Amniotic stem cell (primary cell): Measurements from ENCODE around the gene MEIS1.

ENCODE experiments used
- DNase-seq: peaks from one replicate; lab custom pipeline; 2025; lab: John Stamatoyannopoulos, UW

The MEIS1 gene

DNA sequence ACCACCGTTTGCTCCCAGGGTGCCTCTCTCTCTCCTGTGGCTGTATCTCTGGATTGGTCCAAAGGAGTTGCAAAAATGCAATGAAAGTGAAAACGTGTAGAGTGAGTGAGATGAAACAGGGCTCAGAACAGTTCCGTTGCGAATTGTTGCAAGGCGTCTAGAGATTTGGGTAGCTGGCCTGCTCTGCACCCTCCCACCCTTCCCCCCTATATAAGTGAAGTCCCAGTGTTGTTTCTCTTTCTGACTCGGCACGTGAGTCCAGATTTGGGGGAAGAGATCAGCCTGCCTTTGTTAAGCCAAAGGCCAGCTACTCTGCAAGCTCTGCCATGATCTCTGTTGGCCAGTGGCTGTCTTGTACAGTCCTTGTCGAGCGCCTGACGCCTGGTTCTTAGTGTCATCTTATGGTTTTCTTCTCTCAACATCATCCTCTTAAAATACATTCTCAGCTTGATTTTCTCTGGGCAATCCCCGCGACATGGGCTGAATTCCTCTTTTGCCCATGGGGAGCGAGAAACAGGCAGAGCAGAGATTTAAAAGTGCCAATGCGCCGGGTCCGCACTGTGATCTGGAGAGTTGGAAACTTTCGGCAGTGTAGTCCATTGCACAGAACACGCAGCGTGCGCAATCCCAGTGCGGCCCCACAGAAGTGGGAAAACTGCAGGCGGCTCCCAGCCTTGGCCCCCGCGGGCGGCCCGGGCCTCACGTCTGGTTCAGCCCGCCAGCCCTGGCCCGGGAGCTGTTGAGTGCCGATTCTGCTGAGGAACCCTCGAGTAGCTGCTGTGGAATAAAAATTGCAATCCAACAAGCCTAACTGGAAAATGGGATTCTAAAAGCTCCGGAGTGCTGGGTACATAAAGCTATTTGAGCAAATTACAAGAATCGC lies 9.3 kb downstream of the MEIS1 start:
- DNase-seq, result no peak

DNA sequence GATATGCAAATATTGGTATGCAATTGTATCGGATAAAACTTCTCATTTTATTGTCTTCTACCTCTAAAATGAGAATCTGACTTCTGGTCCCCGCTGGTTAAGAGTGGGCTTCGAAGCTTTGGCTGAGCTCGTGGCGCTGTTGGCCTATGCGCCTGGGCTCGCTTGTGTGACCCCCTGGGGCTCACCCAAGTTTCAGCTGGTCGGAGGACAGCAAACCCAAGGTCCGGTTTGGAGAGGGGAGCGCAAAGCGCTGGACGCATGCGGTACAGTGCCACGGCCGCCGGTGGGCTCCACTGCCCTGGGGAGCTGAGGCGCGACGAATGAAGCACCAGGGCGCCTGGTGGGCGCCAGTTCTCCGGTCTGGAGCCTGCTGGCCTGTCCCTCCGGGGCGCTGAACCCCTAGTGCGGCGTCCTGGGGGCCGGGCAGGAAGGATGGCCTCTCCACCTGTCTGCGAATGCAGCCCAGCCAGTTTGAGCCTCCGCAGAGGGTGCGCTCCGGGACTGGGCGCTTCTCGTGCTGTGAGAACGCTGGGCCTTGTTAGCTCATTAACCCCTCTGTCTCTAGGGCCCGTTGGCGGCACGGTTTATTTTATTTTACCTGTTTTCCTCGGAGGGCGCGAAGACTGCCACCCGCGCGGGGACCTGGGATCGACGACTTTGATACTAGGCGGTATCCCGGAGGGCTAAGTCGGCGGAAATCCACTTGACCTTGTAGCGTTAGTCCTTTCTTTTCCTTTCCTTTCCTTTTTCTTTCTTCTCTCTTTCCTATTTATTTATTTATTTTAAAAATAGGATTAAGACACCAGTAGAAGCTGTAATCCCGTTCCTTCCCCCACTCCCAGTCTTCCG lies 10.4 kb downstream of the MEIS1 start:
- no peak for DNase-seq

DNA sequence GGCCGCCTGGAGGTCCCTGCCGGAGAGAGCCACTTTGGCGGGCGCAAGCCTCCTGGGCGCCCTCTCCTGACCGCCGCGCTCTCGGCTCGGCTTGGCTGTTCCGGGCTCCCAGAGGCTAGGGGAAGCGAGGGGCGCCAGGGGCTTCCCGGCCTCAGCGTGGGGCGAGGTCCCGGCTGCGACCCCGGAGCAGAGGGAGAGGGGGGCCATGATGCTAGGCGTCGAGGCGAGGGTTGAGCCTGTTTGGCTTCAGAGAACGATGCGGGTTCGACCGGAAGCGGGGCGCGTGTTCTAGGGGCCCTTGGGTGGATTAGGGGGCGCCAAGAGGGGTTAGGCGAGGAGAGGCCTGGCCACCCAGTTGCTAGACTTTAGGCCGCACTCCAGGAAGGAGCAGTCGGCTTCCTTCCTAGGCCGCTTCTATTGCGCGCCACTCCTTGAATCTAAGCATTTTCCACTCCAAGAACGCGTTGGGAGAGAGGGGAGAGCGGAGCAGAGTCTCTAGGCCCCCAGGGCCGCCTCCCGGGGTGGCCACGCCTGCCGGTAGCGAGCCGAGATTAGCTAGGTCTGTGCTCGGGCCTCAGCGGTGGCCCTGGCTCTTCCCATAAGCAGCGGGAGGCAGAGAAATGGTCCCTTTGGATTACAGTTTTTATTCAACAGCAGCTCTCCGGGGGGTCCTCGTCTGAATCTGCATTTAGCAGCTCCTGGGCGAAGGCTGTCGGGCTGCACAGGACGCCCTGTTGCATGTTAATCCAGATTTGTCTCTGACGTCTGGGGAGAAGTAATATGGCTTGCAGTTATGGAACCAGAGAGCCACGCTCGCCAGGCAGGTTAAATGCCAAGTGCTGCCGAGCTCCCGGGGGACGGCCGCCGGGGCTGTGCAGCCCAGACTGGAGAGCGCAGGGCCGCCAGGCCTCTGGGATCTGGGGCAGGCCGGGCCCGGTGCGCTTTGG lies 11.3 kb downstream of the MEIS1 start:
- no peak for DNase-seq

DNA sequence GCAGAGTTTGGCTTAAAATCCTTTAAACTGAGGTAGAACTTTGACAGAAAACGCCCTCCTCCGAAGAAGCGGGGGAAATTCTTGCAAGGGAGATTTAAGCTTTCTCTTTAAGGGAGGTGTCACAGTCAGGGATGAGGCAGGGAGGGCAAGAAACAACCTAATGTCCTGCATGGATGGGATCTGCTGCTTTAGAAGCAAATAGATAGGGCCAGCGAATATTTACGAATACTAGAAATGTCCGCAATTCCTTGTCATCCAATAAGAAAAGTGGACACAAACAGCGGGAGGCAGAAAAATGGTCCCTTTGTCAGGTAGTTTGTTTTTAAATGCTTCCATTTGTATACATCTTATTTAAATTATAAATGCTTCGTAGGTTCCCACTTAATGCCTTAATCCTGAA lies 12.0 kb downstream of the MEIS1 start:
- no peak for DNase-seq

DNA sequence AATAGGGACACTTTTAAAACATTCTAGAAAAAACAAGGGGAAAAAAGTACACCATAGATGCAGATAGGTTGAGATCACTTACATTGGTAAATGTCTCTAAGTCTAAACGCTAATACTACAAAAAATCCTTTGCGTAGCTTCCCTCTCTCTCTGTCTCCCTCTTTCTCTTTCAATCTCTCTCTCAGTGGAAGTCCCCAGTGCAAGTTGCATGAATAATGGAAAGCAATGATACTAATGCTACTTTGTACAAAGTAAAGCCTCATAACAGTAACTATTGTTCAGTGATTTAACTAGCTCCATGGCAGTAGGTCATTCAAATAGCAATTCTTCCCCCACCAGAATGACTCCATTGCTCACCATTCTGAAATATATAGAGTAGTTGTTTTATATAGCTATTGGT lies 12.8 kb downstream of the MEIS1 start:
- no peak for DNase-seq

DNA sequence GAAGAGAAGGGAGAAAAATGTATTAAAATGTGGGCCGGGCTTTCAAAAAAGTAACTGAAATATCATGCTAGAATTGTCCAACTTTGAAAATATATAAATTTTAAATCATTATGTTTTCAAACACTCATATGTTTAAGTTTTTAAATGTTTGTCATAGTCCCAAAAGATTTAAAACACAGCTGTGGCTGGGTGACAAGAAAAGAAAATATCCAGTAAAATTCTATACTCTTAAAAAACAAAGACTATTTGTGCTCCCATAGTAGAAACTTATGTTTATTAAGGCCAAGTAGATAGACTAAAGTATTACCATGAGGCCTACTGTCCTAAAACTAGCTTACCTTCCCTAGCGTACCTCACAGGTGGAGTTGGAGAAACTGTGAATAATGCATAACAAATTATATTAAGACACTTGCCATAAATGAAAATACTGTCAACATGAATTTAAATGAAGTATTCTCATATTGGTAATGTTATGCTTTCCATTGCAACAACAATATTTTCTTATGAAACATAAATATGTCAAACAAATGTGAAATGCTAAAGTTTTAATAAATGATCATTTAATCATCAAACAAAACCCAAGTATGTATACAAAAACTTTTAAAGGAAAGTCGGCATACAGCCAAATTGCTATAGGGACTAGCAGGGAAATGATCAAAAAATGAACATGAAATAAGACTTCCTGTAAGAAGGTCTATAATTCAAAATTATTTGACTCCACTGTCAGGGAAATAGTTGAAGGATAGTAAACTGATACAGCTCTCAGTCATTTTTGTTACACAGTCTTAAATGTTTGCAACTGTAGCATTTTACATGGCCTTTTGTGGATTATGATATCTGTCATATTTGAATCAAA lies 13.4 kb downstream of the MEIS1 start:
- DNase-seq, result no peak

DNA sequence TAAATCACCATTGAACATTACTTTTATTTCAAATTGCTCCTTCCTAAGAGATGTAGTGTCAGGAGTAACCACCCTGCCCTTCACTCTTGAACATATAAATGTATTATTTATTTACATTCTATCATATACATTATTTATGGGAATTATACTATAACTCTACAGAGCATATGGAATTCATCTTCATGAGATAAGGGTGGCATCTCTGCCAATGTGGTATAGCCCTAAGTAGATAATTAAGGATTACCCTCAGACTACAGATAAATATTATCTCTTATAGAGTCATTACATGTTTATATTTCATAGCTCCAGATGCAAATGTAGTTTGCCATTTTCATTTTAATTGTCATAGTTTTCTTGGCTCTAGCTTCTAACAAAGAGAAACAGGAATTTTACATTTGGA lies 17.3 kb downstream of the MEIS1 start:
- DNase-seq, result no peak

DNA sequence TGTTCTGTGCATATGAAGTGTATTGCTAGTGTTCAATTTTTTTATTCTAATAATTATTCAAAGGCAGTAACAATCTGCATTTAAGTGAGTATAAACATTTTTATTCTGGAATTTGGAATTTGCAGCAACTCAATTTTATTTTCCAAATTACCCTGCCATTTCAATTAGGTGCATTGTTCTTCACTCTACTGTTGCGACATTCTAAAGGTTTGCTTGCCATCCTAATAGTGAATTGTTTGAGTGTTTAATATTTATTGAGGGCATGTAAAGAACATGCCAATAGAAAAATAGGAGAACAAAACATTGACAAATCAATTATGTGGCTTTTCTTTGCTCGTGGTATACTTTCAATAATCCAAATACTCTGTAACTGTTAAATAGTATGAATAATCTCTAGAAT lies 18.0 kb downstream of the MEIS1 start:
- DNase-seq, result no peak

DNA sequence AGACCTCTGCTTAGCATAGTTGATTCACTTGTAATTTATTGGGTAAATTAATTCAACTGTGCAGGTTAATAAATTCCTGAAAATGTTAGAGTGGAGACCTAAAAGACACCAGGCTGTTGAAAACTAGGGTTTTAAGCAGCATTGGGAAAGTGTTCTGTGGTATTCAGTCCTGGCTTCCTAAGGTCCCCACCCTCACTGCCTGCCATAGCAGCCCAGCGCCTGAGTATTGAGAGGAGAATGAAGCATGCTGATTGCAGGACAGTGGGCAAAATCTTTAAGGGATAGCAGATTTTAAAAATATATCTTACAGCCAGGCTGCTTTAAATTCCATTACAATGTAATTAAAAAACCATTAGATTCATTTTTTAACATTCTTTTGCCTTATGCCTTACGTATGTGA lies 20.6 kb downstream of the MEIS1 start:
- no peak for DNase-seq

DNA sequence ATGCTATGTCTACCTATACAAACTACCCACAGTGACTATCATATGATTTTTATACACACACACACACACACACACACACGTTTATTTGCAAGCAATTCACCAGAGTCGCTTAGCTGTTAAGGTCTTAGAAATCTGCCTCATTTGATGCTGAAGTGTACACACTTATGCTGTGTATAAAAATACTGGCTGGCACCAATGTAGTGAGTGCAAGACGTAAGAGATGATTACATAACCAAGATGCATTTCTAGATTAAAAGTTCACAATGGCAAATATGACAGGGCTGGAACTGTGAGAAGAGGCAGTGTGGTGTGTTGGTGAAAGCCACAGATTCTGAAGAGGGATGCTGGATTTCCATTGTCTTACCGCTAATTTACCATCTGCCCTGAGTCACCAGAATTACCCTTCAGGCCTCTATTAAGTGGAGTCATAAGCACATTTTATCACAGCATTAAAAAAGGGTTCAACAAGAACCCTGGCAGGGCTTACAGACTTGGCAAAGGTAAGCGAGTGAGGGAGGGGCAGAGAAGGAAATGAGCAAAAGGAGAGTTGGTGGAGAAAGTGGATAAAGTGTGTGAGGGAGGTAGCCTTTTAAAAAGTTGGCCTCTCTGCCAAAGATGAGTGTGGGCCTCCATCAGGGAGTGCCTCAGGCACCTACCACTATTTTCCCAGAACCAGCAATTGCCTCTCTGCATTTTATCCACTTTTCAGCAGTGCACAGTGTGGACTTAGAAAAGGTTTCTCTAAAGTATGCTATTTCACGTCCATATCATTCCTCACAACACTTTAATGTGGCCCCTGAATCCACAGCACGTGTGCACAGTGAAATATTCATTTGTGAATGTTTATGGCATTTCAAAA lies 21.5 kb downstream of the MEIS1 start:
- no peak for DNase-seq

DNA sequence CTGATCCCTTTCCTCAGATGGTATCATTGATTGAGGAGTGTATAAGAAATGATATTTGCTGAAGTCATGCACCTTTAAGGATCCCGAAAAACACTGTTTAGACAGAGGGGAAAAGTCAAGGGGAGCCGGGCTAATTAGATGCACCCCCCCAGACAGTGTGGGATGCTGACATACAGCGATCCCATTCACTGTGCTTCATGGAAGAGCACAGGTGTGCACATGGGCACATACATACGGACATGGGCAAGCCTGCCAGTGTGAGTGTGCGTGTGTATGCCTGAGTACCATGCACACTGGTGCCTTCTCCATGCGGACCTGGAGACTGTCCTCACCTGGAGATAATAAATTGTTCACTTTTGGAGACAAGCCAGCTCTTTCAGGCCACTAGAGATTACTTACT lies 22.6 kb downstream of the MEIS1 start:
- no peak for DNase-seq

DNA sequence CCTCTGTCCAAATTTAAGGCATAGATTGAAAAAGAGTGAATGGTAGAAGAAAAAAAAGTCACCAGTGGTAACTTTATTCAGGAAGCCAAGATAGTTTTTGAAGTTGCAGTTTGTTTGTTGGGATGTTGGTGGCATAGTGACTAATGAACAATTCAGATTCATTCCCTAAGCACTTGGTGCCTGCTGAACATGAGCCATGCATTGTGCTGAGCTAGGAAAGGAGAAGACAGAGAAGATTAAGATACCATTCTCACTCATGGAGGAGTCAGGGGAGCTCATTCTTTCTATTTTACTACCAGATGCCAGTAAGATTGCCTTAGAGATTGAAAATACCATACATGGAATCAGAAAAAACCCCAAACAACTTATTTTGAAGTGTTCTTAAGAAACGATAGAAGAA lies 25.1 kb downstream of the MEIS1 start:
- no peak for DNase-seq

DNA sequence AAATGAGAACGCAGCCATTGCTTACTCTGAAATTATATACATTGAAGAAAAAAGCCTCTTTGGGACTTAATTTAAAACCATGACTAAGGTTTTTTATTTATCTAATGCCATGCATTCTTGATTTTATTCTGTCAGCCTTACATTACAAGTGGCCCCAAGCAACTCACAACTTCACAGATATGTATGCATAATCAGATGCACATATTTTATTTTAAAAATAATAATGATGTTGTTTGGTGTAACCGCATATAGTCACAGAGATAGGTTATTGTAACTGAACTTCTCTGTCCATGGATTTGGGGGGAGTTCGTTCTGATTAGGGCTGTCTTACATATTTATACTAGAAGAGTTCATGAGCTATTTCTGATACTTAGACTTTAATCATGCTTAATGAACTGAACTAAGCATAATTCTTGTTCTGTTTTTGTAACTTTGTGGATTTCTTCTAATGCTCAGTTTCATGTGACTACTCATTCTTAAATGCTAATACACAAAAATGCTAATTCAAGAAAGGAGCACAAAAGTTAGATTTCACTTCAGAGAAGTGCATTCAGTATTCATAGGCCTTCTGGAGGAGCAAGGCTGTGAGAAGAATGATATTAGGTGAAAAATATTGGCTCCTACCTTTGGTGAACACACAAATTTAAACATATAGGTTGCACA lies 26.2 kb downstream of the MEIS1 start:
- DNase-seq, result no peak

DNA sequence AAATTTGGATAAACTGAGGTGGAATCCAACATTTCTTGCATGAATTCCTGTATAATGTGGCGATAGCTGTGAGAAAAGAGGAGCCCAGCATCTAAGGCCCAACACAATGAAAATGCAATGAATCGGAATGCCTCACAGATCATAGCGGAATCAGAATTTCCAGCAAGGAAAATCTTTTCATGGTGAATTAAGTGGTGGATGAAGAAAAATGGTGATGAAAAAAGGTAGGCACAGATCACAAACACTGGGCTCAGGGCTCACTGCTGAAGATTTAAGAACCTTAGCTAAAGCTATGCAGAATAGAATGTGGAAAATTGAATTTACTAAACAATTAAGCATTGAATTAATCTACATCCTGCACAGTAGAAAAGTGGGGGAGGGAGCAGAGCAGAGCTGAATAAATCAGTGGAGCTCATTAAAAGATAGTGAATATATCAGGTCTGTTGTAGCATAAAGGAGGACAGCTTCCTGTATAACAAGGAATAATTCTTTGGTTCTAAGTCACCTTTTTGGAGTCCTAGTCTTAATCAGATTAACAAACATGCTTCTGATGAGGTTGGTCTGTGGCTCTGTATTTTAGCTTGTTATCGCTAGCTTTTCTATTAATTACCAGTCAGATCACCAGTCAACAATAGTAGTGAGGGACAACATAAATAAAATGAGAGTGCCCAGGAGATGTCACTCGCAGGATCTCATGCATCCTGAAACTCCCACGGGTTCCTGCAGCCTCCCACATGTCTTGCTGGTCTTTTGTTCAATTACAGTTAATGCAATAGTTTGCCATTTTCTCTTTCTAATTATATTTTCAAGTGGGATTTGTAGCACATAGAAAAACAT lies 27.0 kb downstream of the MEIS1 start:
- no peak for DNase-seq

DNA sequence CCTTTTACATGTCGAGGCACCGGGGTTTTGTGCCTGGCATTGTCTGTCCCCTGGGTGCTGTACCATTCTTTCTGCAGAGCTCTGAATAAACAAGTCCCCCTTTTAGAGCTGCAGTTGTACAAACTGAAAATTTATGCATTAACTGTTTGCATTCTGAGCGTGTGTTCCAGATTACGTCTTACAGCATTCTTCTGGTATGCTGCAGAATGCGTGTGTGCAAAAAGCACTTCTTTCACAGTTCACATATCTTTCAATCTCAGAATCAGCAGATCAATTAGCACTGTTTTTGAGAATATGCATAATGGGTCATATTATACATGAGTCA lies 27.5 kb downstream of the MEIS1 start:
- no peak for DNase-seq

DNA sequence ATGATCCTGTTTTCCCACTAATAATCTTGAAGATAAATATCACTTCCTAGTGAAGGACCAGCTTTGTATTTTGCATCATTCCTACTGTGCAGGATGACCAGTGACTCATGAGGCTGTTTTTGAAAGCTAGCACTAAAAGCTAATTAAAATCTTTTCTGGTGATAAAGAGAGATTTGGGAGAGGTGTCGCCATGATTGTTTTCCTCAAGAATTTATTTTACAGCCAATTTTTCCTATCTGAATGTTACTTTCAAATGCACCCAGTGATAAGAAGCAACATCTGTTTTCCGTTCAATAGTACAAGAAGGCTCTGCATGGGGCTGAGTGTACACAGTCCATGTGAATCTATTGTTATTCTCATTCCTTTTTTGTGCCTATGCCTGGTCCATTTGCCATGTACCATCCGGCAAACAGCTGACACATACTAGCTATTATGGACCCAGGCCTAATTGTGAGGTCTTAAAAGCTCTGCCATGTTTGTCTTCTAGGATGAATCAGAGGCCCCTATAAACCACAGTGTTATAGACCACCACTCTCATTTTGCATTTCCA lies 28.4 kb downstream of the MEIS1 start:
- DNase-seq, result no peak

DNA sequence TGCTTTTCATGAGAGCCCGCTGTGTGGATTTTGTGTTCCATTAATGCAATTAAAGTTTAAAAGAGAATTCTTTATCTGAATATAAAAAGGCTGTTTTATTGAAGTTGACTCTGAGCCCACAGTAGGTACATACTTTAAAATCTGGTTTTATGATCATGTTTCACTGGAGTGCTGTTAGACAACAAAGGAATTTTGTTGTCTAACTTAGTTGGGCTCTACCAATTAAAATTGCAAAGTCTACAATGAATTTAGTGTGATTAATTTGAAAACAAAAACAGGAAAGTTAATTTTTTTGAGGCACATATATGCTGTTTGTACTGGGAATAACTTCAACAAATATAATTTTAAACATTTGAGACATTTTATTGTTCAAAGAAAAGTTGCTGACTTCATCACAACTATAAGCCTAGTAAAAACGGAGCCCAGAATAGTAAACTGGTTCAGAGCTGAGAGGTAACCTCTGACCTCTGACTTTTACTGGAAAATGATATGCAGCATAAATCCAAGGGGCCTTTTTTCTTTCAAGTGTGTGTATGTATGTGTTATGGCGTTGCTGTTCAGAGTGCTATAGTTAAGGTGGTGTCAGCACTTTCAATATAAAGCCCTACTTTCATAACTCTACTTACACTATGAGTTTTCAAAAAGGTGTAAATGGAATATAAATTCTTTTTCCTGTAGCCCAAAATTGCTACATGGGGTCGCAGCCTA lies 30.2 kb downstream of the MEIS1 start:
- DNase-seq, result no peak

DNA sequence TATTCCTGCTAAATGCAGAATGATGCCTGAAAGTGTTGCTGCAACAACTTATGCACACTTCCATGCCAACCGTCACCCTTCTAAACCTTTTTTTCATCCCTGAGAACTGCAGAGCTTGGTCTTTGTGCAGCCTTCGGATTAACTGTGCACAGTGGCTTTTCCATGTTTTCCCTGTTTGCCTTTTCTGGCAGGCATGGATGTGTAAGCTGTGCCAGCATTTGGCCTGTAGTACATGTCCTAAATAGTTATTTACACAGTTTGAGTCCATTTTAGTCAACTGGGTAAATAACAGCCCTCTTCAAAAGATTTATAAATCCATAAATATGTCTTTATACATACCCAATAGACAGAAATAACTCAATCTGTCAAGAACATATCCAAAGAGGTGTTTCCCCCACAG lies 31.5 kb downstream of the MEIS1 start:
- no peak for DNase-seq
